HepG2 (cell line): ENCODE data around the gene BCL2L2. TPM values are rescaled to one million over a fixed set of nuclear protein-coding genes. Genes with fewer than 3 reads are reported as not detected.

Experiments used
- AGO2 ChIP-seq: fragments of 200-400 bp; formaldehyde crosslinking; optimal IDR thresholded peaks from 2 replicates; pipeline ENCODE3; 2017; ENCODE audit warnings: mild to moderate bottlenecking, low read depth, low read length, moderate library complexity
- BORCS8-MEF2B ChIP-seq: sonication (generic); formaldehyde crosslinking; IDR thresholded peaks from 2 replicates; pipeline ENCODE4 v1.8.0; 2022; ENCODE audit warnings: mild to moderate bottlenecking, missing genetic modification reagents
- CCAR2 ChIP-seq: fragments of 200-400 bp; formaldehyde crosslinking; optimal IDR thresholded peaks from 2 replicates; pipeline ENCODE3; 2018; ENCODE audit warnings: low read depth, mild to moderate bottlenecking, low read length, moderate library complexity
- E2F1 ChIP-seq: sonication (generic); formaldehyde crosslinking; IDR thresholded peaks from 2 replicates; pipeline ENCODE4 v1.5.0; 2020; ENCODE audit warnings: missing genetic modification reagents
- ELF1 ChIP-seq: sonication (generic); formaldehyde crosslinking; IDR thresholded peaks from 2 replicates; pipeline ENCODE4 v1.4.0; 2020; ENCODE audit warnings: missing genetic modification reagents
- FOXO1 ChIP-seq: sonication (generic); formaldehyde crosslinking; IDR thresholded peaks from 2 replicates; pipeline ENCODE4 v1.4.0; 2020; ENCODE audit warnings: missing genetic modification reagents
- FUBP1 ChIP-seq: sonication (generic); formaldehyde crosslinking; IDR thresholded peaks from 2 replicates; pipeline ENCODE4 v1.5.1; 2020; ENCODE audit warnings: missing genetic modification reagents, mild to moderate bottlenecking, borderline replicate concordance
- HOXD1 ChIP-seq: sonication (generic); formaldehyde crosslinking; IDR thresholded peaks from 2 replicates; pipeline ENCODE4 v1.5.0; 2020; ENCODE audit warnings: missing genetic modification reagents
- KDM5B ChIP-seq: sonication (generic); formaldehyde crosslinking; IDR thresholded peaks from 2 replicates; pipeline ENCODE4 v1.4.0; 2020; ENCODE audit warnings: missing genetic modification reagents, mild to moderate bottlenecking, borderline replicate concordance
- MEIS1 ChIP-seq: sonication (generic); formaldehyde crosslinking; IDR thresholded peaks from 2 replicates; pipeline ENCODE4 v1.9.0; 2021; ENCODE audit warnings: mild to moderate bottlenecking, missing genetic modification reagents, moderate library complexity, borderline replicate concordance
- MEIS2 ChIP-seq: sonication (generic); formaldehyde crosslinking; IDR thresholded peaks from 2 replicates; pipeline ENCODE4 v1.9.0; 2021; ENCODE audit warnings: mild to moderate bottlenecking, missing genetic modification reagents
- NRL ChIP-seq: sonication (generic); formaldehyde crosslinking; IDR thresholded peaks from 2 replicates; pipeline ENCODE4 v1.5.0; 2020; ENCODE audit warnings: missing genetic modification reagents, mild to moderate bottlenecking, moderate library complexity, borderline replicate concordance
- SNAI1 ChIP-seq: sonication (generic); formaldehyde crosslinking; IDR thresholded peaks from 2 replicates; pipeline ENCODE4 v1.5.0; 2020; ENCODE audit warnings: mild to moderate bottlenecking, missing genetic modification reagents, borderline replicate concordance
- SNAPC5 ChIP-seq: sonication (generic); formaldehyde crosslinking; IDR thresholded peaks from 2 replicates; pipeline ENCODE4 v1.8.1; 2023; ENCODE audit warnings: mild to moderate bottlenecking, missing genetic modification reagents, borderline replicate concordance
- ZBTB39 ChIP-seq: sonication (generic); formaldehyde crosslinking; IDR thresholded peaks from 2 replicates; pipeline ENCODE4 v1.5.0; 2020; ENCODE audit warnings: missing genetic modification reagents
- ZNF280B ChIP-seq: sonication (generic); formaldehyde crosslinking; IDR thresholded peaks from 2 replicates; pipeline ENCODE4 v1.5.0; 2020; ENCODE audit warnings: missing genetic modification reagents, mild to moderate bottlenecking, borderline replicate concordance
- ZSCAN22 ChIP-seq: sonication (generic); formaldehyde crosslinking; IDR thresholded peaks from 2 replicates; pipeline ENCODE4 v1.4.0; 2020; ENCODE audit warnings: mild to moderate bottlenecking, missing genetic modification reagents
- ZSCAN29 ChIP-seq: sonication (generic); formaldehyde crosslinking; conservative IDR thresholded peaks from 2 replicates; pipeline ENCODE4 v1.4.0; 2020; ENCODE audit warnings: mild to moderate bottlenecking, missing genetic modification reagents
- polyA plus RNA-seq, 8 experiments: library from polyadenylated mRNA; depleted of rRNA in 3 of 8; stranded (reverse) in 7 of 8; unstranded in 1 of 8; fragments of >200 nt; fragmentation: Illumina TruSeq in 4 of 8; extraction: Trizol in 4 of 8; gene quantifications; 2 replicates each; pipeline versions ENCODE4 v1.2.1 to v1.2.3, GENCODE V29; 2011 to 2016; ENCODE audit warnings: low read depth in 4 of 8, missing spikeins in 1 of 8, mixed read lengths in 1 of 8; ENCODE audit not compliant: insufficient read depth in 1 of 8
- total RNA-seq, 5 experiments: library from RNA; depleted of rRNA; stranded (reverse); fragments of >200 nt; fragmentation: Illumina TruSeq; extraction: Trizol; gene quantifications; 2 replicates each; pipeline ENCODE4 v1.2.3, GENCODE V29; 2016; ENCODE audit warnings: low read depth in 1 of 5

The BCL2L2 gene
- total and polyA plus RNA-seq, 2 of the 13 experiments (the other 11 are each of a cell fraction or from before 2014, with no cell fraction given) = 28.1 to 49.8 TPM

- TF ChIP-seq FUBP1 (CRISPR knock-in tag) = 0 out of 2 replicates have a peak, but pooled peaks have one; percentile 62
- TF ChIP-seq ELF1 = peak; percentile 45; the same call in 1 of the 2 replicates
- TF ChIP-seq MEIS1 = peak; percentile 64; the same call in 1 of the 2 replicates
- peak; percentile 92 for TF ChIP-seq E2F1
- no peak for TF ChIP-seq CCAR2
- 0 out of 2 replicates have a peak, but pooled peaks have one; percentile 52 for TF ChIP-seq ZSCAN22
- peak; percentile 63 for TF ChIP-seq AGO2
- TF ChIP-seq NRL (CRISPR knock-in tag) = peak; percentile 96
- peak; percentile 93 for TF ChIP-seq HOXD1 (CRISPR knock-in tag)
- TF ChIP-seq SNAI1 (CRISPR knock-in tag) = peak; percentile 77
- TF ChIP-seq ZBTB39 = no peak; the same call in 1 of the 2 replicates
- TF ChIP-seq FOXO1 (CRISPR knock-in tag) = peak; percentile 31; the same call in 1 of the 2 replicates
- TF ChIP-seq KDM5B (CRISPR knock-in tag) = peak; percentile 97
- peak; percentile 73 for TF ChIP-seq ZNF280B (CRISPR knock-in tag)
- TF ChIP-seq ZSCAN29 (CRISPR knock-in tag) = peak; percentile 96
- peak; percentile 40 for TF ChIP-seq BORCS8-MEF2B
- 0 out of 2 replicates have a peak, but pooled peaks have one; percentile 24 for TF ChIP-seq SNAPC5 (CRISPR knock-in tag)
- peak; percentile 63 for TF ChIP-seq MEIS2
These were observed 20.4 kb upstream of the BCL2L2 start, which contains the start of gene HOMEZ (continued) for GRCh38 chr14:23286020-23286901.
